ENCODE data around the gene MAML3.

The MAML3 gene

DNA sequence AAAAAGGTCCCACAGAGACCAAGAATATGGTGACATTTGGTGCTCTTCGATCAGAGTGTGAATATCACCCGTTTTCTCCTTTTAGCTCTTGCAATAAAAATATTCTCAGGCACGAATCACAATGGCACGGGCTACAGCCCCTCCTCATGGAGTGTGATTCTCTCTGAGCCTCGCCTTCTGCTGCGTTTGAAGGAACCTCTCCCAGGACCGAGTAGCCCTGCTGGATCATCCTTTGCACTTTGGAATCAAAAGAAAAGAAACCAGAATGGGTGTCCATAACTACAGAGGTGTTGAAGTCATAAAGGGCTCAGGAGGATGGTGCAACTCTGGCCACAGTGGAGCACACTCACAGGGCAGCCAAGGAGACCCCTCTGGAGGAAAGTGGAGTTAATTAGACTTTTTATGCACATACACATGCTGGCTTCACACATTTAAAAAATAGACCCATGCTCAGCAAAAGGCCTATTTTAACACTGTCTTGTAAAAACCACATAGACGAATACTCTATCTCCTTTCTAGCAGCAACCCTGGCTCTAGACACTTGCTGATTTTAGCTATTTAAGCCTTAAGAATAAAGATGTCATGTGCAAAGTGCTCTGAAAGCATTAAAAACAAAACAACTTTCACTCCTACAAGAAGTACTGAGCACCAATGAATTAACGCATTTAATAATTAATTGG is 19.1 kb downstream of the MAML3 start:
- Histone ChIP-seq H3K4me3 (ENCODE audit: low read length) (no peak overlapping the region), H3K9me2 (replicated peaks; ENCODE audit: control insufficient read depth, low read length) (no peaks in the 10 kb centered on the region), H3K4me1 (ENCODE audit: control insufficient read depth, low read length) (no peaks in the 10 kb centered on the region), H3K9me3 (ENCODE audit: control insufficient read depth, insufficient read depth, low read length) (no peaks in the 10 kb centered on the region), H3F3A (ENCODE audit: control insufficient read depth, insufficient read depth) (no peaks in the 10 kb centered on the region), H4K20me1 (ENCODE audit: control insufficient read depth, insufficient read depth, low read depth, low read length) (no peaks in the 10 kb centered on the region), H3K79me2 (ENCODE audit: control insufficient read depth, low read length) (peaks cover 55% of the 10 kb centered on the region), H3K27ac (ENCODE audit: low read depth, low read length) (no peak overlapping the region), H3K27me3 (ENCODE audit: control insufficient read depth, low read length) (no peaks in the 10 kb centered on the region), H3K4me2 (ENCODE audit: low read length) (no peak overlapping the region), H3K36me3 (ENCODE audit: control insufficient read depth, low read length) (no peaks in the 10 kb centered on the region)
- no peak for TF ChIP-seq EZH2phosphoT487 (IDR thresholded peaks at IDR 0.05; ENCODE audit: borderline replicate concordance, low read length)
- TF ChIP-seq, protein P1, sequence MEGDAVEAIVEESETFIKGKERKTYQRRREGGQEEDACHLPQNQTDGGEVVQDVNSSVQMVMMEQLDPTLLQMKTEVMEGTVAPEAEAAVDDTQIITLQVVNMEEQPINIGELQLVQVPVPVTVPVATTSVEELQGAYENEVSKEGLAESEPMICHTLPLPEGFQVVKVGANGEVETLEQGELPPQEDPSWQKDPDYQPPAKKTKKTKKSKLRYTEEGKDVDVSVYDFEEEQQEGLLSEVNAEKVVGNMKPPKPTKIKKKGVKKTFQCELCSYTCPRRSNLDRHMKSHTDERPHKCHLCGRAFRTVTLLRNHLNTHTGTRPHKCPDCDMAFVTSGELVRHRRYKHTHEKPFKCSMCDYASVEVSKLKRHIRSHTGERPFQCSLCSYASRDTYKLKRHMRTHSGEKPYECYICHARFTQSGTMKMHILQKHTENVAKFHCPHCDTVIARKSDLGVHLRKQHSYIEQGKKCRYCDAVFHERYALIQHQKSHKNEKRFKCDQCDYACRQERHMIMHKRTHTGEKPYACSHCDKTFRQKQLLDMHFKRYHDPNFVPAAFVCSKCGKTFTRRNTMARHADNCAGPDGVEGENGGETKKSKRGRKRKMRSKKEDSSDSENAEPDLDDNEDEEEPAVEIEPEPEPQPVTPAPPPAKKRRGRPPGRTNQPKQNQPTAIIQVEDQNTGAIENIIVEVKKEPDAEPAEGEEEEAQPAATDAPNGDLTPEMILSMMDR (IDR thresholded peaks at IDR 0.05; ENCODE audit: low read depth, low read length, poor library complexity, severe bottlenecking), result no peak

DNA sequence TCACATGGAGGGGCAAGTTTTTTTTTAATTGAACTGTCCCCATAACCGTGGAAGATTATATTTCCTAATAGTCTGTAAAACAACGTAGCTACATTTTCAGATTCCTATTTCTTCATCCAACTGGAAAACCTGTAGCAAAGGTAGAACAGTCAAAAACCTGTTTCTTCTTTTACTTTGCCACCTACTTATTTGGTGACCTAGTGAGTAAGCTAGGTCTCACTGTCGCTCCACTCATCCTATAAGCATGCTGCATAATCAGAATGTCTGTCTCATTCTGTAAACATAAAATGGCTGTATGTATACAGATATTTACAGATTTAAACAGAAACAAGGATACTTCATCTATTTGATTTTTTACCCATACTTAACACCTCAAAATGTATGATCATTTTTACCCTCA is 20.4 kb downstream of the MAML3 start:
- TF ChIP-seq, protein P1 (IDR thresholded peaks at IDR 0.05; ENCODE audit: low read depth, low read length, poor library complexity, severe bottlenecking), result no peak
- no peak for TF ChIP-seq EZH2phosphoT487 (IDR thresholded peaks at IDR 0.05; ENCODE audit: borderline replicate concordance, low read length)
- Histone ChIP-seq H3K27ac (ENCODE audit: low read depth, low read length) (no peak overlapping the region), H3K9me2 (replicated peaks; ENCODE audit: control insufficient read depth, low read length) (no peaks in the 10 kb centered on the region), H4K20me1 (ENCODE audit: control insufficient read depth, insufficient read depth, low read depth, low read length) (no peaks in the 10 kb centered on the region), H3K4me1 (ENCODE audit: control insufficient read depth, low read length) (peaks cover 2% of the 10 kb centered on the region), H3K36me3 (ENCODE audit: control insufficient read depth, low read length) (no peaks in the 10 kb centered on the region), H3K79me2 (ENCODE audit: control insufficient read depth, low read length) (peaks cover 53% of the 10 kb centered on the region), H3K9me3 (ENCODE audit: control insufficient read depth, insufficient read depth, low read length) (no peaks in the 10 kb centered on the region), H3K4me2 (ENCODE audit: low read length) (no peak overlapping the region), H3F3A (ENCODE audit: control insufficient read depth, insufficient read depth) (no peaks in the 10 kb centered on the region), H3K4me3 (ENCODE audit: low read length) (no peak overlapping the region), H3K27me3 (ENCODE audit: control insufficient read depth, low read length) (no peaks in the 10 kb centered on the region)

DNA sequence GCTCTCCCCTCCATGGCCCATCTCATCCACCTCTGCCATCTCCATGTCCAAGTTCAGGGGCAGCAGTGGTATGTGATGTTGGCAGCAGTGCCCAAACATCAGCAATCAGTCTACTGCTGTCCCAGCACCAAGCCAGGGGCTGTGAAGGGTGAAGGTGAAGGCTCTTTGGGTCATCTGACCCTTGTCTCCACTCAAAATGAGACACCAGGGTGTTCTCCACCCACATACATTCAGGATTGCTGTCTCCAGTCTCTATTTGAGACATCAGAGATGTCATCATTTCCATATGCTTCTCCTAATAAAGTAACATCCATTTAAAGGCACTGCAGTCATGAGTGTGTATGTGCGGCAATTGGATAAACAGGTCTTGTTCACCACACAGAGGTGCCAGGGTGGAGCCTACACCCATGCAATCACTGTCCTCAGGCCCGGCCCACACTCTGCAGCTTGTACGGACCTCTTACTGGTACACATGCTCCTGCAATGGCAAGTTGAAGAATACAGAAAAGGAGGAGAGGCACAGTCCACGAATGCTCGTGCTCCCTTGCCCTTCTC is 22.2 kb downstream of the MAML3 start:
- Histone ChIP-seq H3F3A (ENCODE audit: control insufficient read depth, insufficient read depth) (no peaks in the 10 kb centered on the region), H3K27me3 (ENCODE audit: control insufficient read depth, low read length) (no peaks in the 10 kb centered on the region), H3K36me3 (ENCODE audit: control insufficient read depth, low read length) (no peaks in the 10 kb centered on the region), H3K27ac (ENCODE audit: low read depth, low read length) (no peak overlapping the region), H3K79me2 (ENCODE audit: control insufficient read depth, low read length) (peaks cover 52% of the 10 kb centered on the region), H3K4me3 (ENCODE audit: low read length) (no peak overlapping the region), H3K4me1 (ENCODE audit: control insufficient read depth, low read length) (peaks cover 12% of the 10 kb centered on the region), H3K4me2 (ENCODE audit: low read length) (no peak overlapping the region), H3K9me2 (replicated peaks; ENCODE audit: control insufficient read depth, low read length) (no peaks in the 10 kb centered on the region), H3K9me3 (ENCODE audit: control insufficient read depth, insufficient read depth, low read length) (no peaks in the 10 kb centered on the region), H4K20me1 (ENCODE audit: control insufficient read depth, insufficient read depth, low read depth, low read length) (no peaks in the 10 kb centered on the region)
- TF ChIP-seq, protein P1 (IDR thresholded peaks at IDR 0.05; ENCODE audit: low read depth, low read length, poor library complexity, severe bottlenecking), result no peak
- no peak for TF ChIP-seq EZH2phosphoT487 (IDR thresholded peaks at IDR 0.05; ENCODE audit: borderline replicate concordance, low read length)

All from DOHH2 (cell line).